HepG2 (cell line): Measurements from ENCODE around the gene APEX1. TPM values are rescaled to one million over a fixed set of nuclear protein-coding genes. Genes with fewer than 3 reads are reported as not detected.

Experiments
- ASH2L ChIP-seq: fragments of 300-600, 200-600 bp; sonication (generic); IDR thresholded peaks from 2 replicates; pipeline ENCODE4 v1.7.0; 2017; ENCODE audit warnings: low read depth, mild to moderate bottlenecking, moderate library complexity, mixed read lengths, low read length; ENCODE audit not compliant: insufficient read length
- CBX2 ChIP-seq, 2 experiments: fragments of 200-600 bp in 1 of 2; sonication (generic); formaldehyde crosslinking in 1 of 2; IDR thresholded peaks; 2 replicates each; pipeline versions ENCODE4 v1.7.0 to v1.8.1; 2018 to 2022; ENCODE audit warnings: low read depth in 2 of 2, low read length in 1 of 2, mild to moderate bottlenecking in 1 of 2, missing genetic modification reagents in 1 of 2
- KDM6A ChIP-seq: IDR thresholded peaks from 2 replicates; pipeline ENCODE4 v1.6.1; 2016; ENCODE audit warnings: low read depth
- NFYB ChIP-seq: sonication (generic); formaldehyde crosslinking; IDR thresholded peaks from 2 replicates; pipeline ENCODE4 v1.4.0; 2020; ENCODE audit warnings: missing genetic modification reagents
- SSRP1 ChIP-seq: IDR thresholded peaks from 2 replicates; pipeline ENCODE4 v1.6.1; 2016; ENCODE audit warnings: control low read depth
- XBP1 ChIP-seq: sonication (generic); formaldehyde crosslinking; IDR thresholded peaks from 2 replicates; pipeline ENCODE4 v1.5.0; 2020; ENCODE audit warnings: missing genetic modification reagents
- ZNF317 ChIP-seq: sonication (generic); formaldehyde crosslinking; IDR thresholded peaks from 2 replicates; pipeline ENCODE4 v1.5.0; 2020; ENCODE audit warnings: mild to moderate bottlenecking, missing genetic modification reagents
- ZNF350 ChIP-seq: sonication (generic); formaldehyde crosslinking; IDR thresholded peaks from 2 replicates; pipeline ENCODE4 v1.4.0; 2020; ENCODE audit warnings: mild to moderate bottlenecking, low read depth, missing genetic modification reagents, borderline replicate concordance
- polyA plus RNA-seq, 8 experiments: library from polyadenylated mRNA; depleted of rRNA in 3 of 8; stranded (reverse) in 7 of 8; unstranded in 1 of 8; fragments of >200 nt; fragmentation: Illumina TruSeq in 4 of 8; extraction: Trizol in 4 of 8; gene quantifications; 2 replicates each; pipeline versions ENCODE4 v1.2.1 to v1.2.3, GENCODE V29; 2011 to 2016; ENCODE audit warnings: low read depth in 4 of 8, missing spikeins in 1 of 8, mixed read lengths in 1 of 8; ENCODE audit not compliant: insufficient read depth in 1 of 8
- total RNA-seq, 5 experiments: library from RNA; depleted of rRNA; stranded (reverse); fragments of >200 nt; fragmentation: Illumina TruSeq; extraction: Trizol; gene quantifications; 2 replicates each; pipeline ENCODE4 v1.2.3, GENCODE V29; 2016; ENCODE audit warnings: low read depth in 1 of 5
- TF ChIP-seq, protein P1 (sequence below): sonication (generic); formaldehyde crosslinking; IDR thresholded peaks from 2 replicates; pipeline ENCODE4 v1.5.0; 2020; ENCODE audit warnings: mild to moderate bottlenecking, missing genetic modification reagents, borderline replicate concordance
- TF ChIP-seq, protein P2 (sequence below): sonication (generic); formaldehyde crosslinking; IDR thresholded peaks from 2 replicates; pipeline ENCODE4 v1.5.1; 2020; ENCODE audit warnings: mild to moderate bottlenecking, missing genetic modification reagents, borderline replicate concordance
- TF ChIP-seq, protein P3 (sequence below): sonication (generic); formaldehyde crosslinking; IDR thresholded peaks from 2 replicates; pipeline ENCODE4 v1.8.1; 2023; ENCODE audit warnings: mild to moderate bottlenecking, missing genetic modification reagents
- TF ChIP-seq, protein P4 (sequence below): sonication (generic); formaldehyde crosslinking; IDR thresholded peaks from 2 replicates; pipeline ENCODE4 v1.8.0; 2022; ENCODE audit warnings: missing genetic modification reagents, mild to moderate bottlenecking, borderline replicate concordance
- TF ChIP-seq, protein P5 (sequence below): IDR thresholded peaks from 2 replicates; pipeline ENCODE4 v1.6.1; 2012; ENCODE audit warnings: inconsistent platforms
- TF ChIP-seq, protein P6 (sequence below): sonication (generic); formaldehyde crosslinking; IDR thresholded peaks from 2 replicates; pipeline ENCODE4 v1.5.1; 2020; ENCODE audit warnings: missing genetic modification reagents, mild to moderate bottlenecking, borderline replicate concordance

The APEX1 gene
- total and polyA plus RNA-seq, 2 of the 13 experiments (the other 11 are each of a cell fraction or from before 2014, with no cell fraction given): 171 to 405 TPM

DNA sequence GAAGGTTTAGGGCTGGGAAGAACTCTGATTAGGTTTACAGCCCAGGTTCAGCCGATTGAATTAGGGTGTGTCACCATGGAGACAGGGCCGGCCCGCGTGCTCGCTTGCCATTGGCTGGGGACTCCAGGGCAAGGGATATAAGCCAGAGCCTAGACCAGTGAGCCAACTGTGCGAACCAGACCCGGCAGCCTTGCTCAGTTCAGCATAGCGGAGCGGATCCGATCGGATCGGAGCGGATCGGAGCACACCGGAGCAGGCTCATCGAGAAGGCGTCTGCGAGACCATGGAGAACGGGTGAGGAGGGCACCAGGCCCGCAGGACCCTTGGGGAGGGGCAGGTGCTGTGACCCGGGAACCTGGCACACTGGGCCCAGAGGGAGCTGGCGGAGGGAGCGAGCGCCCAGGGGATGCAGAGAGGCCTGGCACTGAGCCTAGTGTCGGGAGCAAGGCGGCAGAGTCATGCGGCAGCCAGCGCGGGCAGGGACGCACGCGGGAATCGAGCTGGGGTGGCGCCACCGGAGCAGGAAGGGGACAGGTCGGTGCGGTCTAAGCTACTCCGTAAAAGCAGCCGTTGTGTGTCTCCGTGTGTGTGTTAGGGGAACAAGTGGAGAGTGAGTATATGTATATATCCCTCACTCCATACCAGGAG is 14.3 kb downstream of the APEX1 start, which contains the start of gene PNP (continued):
- TF ChIP-seq, protein P1, sequence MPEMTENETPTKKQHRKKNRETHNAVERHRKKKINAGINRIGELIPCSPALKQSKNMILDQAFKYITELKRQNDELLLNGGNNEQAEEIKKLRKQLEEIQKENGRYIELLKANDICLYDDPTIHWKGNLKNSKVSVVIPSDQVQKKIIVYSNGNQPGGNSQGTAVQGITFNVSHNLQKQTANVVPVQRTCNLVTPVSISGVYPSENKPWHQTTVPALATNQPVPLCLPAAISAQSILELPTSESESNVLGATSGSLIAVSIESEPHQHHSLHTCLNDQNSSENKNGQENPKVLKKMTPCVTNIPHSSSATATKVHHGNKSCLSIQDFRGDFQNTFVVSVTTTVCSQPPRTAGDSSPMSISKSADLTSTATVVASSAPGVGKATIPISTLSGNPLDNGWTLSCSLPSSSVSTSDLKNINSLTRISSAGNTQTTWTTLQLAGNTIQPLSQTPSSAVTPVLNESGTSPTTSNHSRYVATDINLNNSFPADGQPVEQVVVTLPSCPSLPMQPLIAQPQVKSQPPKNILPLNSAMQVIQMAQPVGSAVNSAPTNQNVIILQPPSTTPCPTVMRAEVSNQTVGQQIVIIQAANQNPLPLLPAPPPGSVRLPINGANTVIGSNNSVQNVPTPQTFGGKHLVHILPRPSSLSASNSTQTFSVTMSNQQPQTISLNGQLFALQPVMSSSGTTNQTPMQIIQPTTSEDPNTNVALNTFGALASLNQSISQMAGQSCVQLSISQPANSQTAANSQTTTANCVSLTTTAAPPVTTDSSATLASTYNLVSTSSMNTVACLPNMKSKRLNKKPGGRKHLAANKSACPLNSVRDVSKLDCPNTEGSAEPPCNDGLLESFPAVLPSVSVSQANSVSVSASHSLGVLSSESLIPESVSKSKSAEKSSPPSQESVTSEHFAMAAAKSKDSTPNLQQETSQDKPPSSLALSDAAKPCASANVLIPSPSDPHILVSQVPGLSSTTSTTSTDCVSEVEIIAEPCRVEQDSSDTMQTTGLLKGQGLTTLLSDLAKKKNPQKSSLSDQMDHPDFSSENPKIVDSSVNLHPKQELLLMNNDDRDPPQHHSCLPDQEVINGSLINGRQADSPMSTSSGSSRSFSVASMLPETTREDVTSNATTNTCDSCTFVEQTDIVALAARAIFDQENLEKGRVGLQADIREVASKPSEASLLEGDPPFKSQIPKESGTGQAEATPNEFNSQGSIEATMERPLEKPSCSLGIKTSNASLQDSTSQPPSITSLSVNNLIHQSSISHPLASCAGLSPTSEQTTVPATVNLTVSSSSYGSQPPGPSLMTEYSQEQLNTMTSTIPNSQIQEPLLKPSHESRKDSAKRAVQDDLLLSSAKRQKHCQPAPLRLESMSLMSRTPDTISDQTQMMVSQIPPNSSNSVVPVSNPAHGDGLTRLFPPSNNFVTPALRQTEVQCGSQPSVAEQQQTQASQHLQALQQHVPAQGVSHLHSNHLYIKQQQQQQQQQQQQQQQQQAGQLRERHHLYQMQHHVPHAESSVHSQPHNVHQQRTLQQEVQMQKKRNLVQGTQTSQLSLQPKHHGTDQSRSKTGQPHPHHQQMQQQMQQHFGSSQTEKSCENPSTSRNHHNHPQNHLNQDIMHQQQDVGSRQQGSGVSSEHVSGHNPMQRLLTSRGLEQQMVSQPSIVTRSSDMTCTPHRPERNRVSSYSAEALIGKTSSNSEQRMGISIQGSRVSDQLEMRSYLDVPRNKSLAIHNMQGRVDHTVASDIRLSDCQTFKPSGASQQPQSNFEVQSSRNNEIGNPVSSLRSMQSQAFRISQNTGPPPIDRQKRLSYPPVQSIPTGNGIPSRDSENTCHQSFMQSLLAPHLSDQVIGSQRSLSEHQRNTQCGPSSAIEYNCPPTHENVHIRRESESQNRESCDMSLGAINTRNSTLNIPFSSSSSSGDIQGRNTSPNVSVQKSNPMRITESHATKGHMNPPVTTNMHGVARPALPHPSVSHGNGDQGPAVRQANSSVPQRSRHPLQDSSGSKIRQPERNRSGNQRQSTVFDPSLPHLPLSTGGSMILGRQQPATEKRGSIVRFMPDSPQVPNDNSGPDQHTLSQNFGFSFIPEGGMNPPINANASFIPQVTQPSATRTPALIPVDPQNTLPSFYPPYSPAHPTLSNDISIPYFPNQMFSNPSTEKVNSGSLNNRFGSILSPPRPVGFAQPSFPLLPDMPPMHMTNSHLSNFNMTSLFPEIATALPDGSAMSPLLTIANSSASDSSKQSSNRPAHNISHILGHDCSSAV: no peak
- TF ChIP-seq, protein P2, sequence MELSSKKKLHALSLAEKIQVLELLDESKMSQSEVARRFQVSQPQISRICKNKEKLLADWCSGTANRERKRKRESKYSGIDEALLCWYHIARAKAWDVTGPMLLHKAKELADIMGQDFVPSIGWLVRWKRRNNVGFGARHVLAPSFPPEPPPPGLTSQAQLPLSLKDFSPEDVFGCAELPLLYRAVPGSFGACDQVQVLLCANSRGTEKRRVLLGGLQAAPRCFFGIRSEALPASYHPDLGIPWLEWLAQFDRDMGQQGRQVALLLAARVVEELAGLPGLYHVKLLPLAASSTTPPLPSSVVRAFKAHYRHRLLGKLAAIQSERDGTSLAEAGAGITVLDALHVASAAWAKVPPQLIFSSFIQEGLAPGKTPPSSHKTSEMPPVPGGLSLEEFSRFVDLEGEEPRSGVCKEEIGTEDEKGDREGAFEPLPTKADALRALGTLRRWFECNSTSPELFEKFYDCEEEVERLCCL (CRISPR knock-in tag): 0 out of 2 replicates have a peak, but pooled peaks have one; percentile 75
- TF ChIP-seq CBX2 (IDR thresholded peaks at IDR 0.05; ENCODE audit: low read depth, low read length) (no peak), CBX2 (CRISPR knock-in tag; IDR thresholded peaks at IDR 0.05; ENCODE audit: low read depth) (0 out of 2 replicates have a peak, but pooled peaks have one; percentile 52), SSRP1 (CRISPR knock-in tag) (peak; percentile 85; the same call in 1 of the 2 replicates), NFYB (CRISPR knock-in tag) (peak; percentile 71), XBP1 (CRISPR knock-in tag) (no peak), ASH2L (peak; percentile 70), ZNF317 (CRISPR knock-in tag) (peak; percentile 75), KDM6A (CRISPR knock-in tag) (no peak), ZNF350 (CRISPR knock-in tag) (peak; percentile 89)
- TF ChIP-seq, protein P3, sequence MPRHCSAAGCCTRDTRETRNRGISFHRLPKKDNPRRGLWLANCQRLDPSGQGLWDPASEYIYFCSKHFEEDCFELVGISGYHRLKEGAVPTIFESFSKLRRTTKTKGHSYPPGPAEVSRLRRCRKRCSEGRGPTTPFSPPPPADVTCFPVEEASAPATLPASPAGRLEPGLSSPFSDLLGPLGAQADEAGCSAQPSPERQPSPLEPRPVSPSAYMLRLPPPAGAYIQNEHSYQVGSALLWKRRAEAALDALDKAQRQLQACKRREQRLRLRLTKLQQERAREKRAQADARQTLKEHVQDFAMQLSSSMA: peak; percentile 93
- TF ChIP-seq, protein P4, sequence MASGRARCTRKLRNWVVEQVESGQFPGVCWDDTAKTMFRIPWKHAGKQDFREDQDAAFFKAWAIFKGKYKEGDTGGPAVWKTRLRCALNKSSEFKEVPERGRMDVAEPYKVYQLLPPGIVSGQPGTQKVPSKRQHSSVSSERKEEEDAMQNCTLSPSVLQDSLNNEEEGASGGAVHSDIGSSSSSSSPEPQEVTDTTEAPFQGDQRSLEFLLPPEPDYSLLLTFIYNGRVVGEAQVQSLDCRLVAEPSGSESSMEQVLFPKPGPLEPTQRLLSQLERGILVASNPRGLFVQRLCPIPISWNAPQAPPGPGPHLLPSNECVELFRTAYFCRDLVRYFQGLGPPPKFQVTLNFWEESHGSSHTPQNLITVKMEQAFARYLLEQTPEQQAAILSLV (CRISPR knock-in tag): peak; percentile 93; the same call in 1 of the 2 replicates
- TF ChIP-seq, protein P5, sequence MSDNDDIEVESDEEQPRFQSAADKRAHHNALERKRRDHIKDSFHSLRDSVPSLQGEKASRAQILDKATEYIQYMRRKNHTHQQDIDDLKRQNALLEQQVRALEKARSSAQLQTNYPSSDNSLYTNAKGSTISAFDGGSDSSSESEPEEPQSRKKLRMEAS: peak; percentile 82
- TF ChIP-seq, protein P6, sequence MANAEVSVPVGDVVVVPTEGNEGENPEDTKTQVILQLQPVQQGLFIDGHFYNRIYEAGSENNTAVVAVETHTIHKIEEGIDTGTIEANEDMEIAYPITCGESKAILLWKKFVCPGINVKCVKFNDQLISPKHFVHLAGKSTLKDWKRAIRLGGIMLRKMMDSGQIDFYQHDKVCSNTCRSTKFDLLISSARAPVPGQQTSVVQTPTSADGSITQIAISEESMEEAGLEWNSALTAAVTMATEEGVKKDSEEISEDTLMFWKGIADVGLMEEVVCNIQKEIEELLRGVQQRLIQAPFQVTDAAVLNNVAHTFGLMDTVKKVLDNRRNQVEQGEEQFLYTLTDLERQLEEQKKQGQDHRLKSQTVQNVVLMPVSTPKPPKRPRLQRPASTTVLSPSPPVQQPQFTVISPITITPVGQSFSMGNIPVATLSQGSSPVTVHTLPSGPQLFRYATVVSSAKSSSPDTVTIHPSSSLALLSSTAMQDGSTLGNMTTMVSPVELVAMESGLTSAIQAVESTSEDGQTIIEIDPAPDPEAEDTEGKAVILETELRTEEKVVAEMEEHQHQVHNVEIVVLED (CRISPR knock-in tag): peak; percentile 57; the same call in 1 of the 2 replicates
